Sigmoid colon (tissue), 7 donors: ENCODE measurements around the gene MUC16. TPM values are rescaled to one million over a fixed set of nuclear protein-coding genes. Genes with fewer than 3 reads are reported as not detected.

ENCODE experiments used
- DNase-seq: peaks from one replicate; pipeline ENCODE4 v3.0.0-alpha.2; 2019
- H3K27ac ChIP-seq, 4 donors: fragments of 200-600 bp; sonication (generic); one replicate each; pipeline ENCODE4 v1.5.1; 2016 to 2019; ENCODE audit warnings: mild to moderate bottlenecking in 1 of 4
- H3K27me3 ChIP-seq, 3 donors: fragments of 200-600 bp; sonication (generic); one replicate each; pipeline ENCODE4 v1.5.1; 2019; ENCODE audit warnings: mild to moderate bottlenecking in 1 of 3
- H3K36me3 ChIP-seq, 4 donors: fragments of 200-600 bp; sonication (generic); one replicate each; pipeline ENCODE4 v1.5.1; 2016 to 2019
- H3K4me1 ChIP-seq, 4 donors: fragments of 200-600 bp; sonication (generic); one replicate each; pipeline ENCODE4 v1.5.1; 2017 to 2019
- H3K4me3 ChIP-seq, 4 donors: fragments of 200-600 bp; sonication (generic); one replicate each; pipeline ENCODE4 v1.5.1; 2017 to 2019; ENCODE audit warnings: mild to moderate bottlenecking in 2 of 4, moderate library complexity in 1 of 4
- H3K9me3 ChIP-seq, 4 donors: fragments of 200-600 bp in 3 of 4; sonication (generic) in 3 of 4; one replicate each; pipeline versions ENCODE4 v1.5.1 to v1.6.1; 2013 to 2019
- CTCF ChIP-seq, 4 experiments: fragments of 450-650 bp in 3 of 4; fragments of 200-600 bp in 1 of 4; IDR thresholded peaks; one replicate each; pipeline ENCODE4 v1.5.1; 2016 to 2019; ENCODE audit warnings: antibody characterized with exemption in 4 of 4, mild to moderate bottlenecking in 3 of 4, moderate library complexity in 2 of 4
- EP300 ChIP-seq, 4 donors: sonication (generic); formaldehyde crosslinking; IDR thresholded peaks; one replicate each; pipeline ENCODE4 v1.6.1; 2017; ENCODE audit warnings: antibody characterized with exemption in 4 of 4
- POLR2A ChIP-seq, 2 donors: fragments of 450-650 bp; IDR thresholded peaks; one replicate each; pipeline ENCODE4 v1.6.1; 2016; ENCODE audit warnings: antibody characterized with exemption in 2 of 2, mild to moderate bottlenecking in 2 of 2, moderate library complexity in 2 of 2
- POLR2AphosphoS5 ChIP-seq, 4 donors: sonication (generic); formaldehyde crosslinking; IDR thresholded peaks; one replicate each; pipeline ENCODE4 v1.6.1; 2017; ENCODE audit warnings: antibody characterized with exemption in 4 of 4
- WGBS, 2 donors: extraction: QIAGEN DNeasy Blood & Tissue Kit; methylation state at CpG; one replicate each; pipeline ENCODE4 v1.1.7; 2013; 5-methylcytosine and 5-hydroxymethylcytosine counted together
- intact Hi-C: fragments of 100-400 bp; cut with DNase I; formaldehyde crosslinking; loops from one replicate; pipeline ENCODE4 v1.15.1; 2023
- polyA plus RNA-seq, 3 donors: library from polyadenylated mRNA; stranded (reverse); fragments of 200-250 nt; gene quantifications; one replicate each; pipeline ENCODE4 v1.2.3, GENCODE V29; 2013
- total RNA-seq, 4 donors: library from RNA; depleted of rRNA; stranded (reverse); fragments of >200 nt; gene quantifications; one replicate each; pipeline ENCODE4 v1.1.0, GENCODE V29; 2016
- donor health status: healthy with polysubstance abuse.
- donor health status: Bipolar disorder and iron deficiency.
- donor health status: healthy.

Gene MUC16
- total and polyA plus RNA-seq, 7 donors, result under 0.01 TPM; not detected in 5

- TF ChIP-seq POLR2AphosphoS5 (IDR thresholded peaks at IDR 0.05) (no peak), CTCF (IDR thresholded peaks at IDR 0.05) (no peak), POLR2A (IDR thresholded peaks at IDR 0.05) (no peak), EP300 (IDR thresholded peaks at IDR 0.05) (no peak)
- DNase-seq, result no peak
Observed at GRCh38 chr19:8973501-8974091, 36.6 kb downstream of the MUC16 start.

GRCh38 chr19:8965887-8966286, 44.3 kb downstream of the MUC16 start:
- 28 to 77% methylated on average over 4 of the region's 4 CpGs for WGBS, 2 donors
- intact Hi-C loops, result no loop called here
- no peaks in the 10 kb centered on the region for H3K36me3 ChIP-seq
- H3K27me3 ChIP-seq, result no peaks in the 10 kb centered on the region
- H3K27ac ChIP-seq, result no peak overlapping the region
- TF ChIP-seq POLR2AphosphoS5 (IDR thresholded peaks at IDR 0.05) (no peak), EP300 (IDR thresholded peaks at IDR 0.05) (no peak), CTCF (IDR thresholded peaks at IDR 0.05) (no peak), POLR2A (IDR thresholded peaks at IDR 0.05) (no peak)
- H3K4me3 ChIP-seq, result no peak overlapping the region
- no peak for DNase-seq
- no peaks in the 10 kb centered on the region for H3K9me3 ChIP-seq
- no peaks in the 10 kb centered on the region for H3K4me1 ChIP-seq

More at GRCh38 chr19:8973501-8974091, 36.6 kb downstream of the MUC16 start:
- Histone ChIP-seq H3K27me3 (no peaks in the 10 kb centered on the region), H3K4me3 (no peak overlapping the region), H3K4me1 (no peaks in the 10 kb centered on the region), H3K9me3 (peaks cover 0 to 5% (median 0%) of the 10 kb centered on the region in 4 donors), H3K27ac (no peak overlapping the region), H3K36me3 (no peaks in the 10 kb centered on the region)
- 60 to 67% methylated on average over 5 of the region's 5 CpGs for WGBS, 2 donors
- intact Hi-C loops, result no loop called here

Other genes starting within 250 kb of the MUC16 start
- 10 to 100 TPM; 23.2 to 55.1 (median 36.6) TPM for gene ZNF558, start 178.1 kb downstream of the MUC16 start, total RNA-seq
- gene ZNF558, start 178.1 kb downstream of the MUC16 start, polyA plus RNA-seq, result 10 to 100 TPM in 1 of 3 donors, 1 to 10 TPM in 2; 2.1 to 12.9 (median 2.4) TPM
- gene MBD3L1, start 178.0 kb downstream of the MUC16 start, total RNA-seq, result not detected
- not detected for gene MBD3L1, start 178.0 kb downstream of the MUC16 start, polyA plus RNA-seq
- gene OR1M1, start 76.7 kb upstream of the MUC16 start, total RNA-seq, result not detected
- gene OR1M1, start 76.7 kb upstream of the MUC16 start, polyA plus RNA-seq, result not detected
- not detected for gene OR7G2, start 97.1 kb upstream of the MUC16 start, total RNA-seq
- not detected for gene OR7G2, start 97.1 kb upstream of the MUC16 start, polyA plus RNA-seq
- gene OR7G1, start 105.4 kb upstream of the MUC16 start, total RNA-seq, result not detected
- gene OR7G1, start 105.4 kb upstream of the MUC16 start, polyA plus RNA-seq, result not detected
- not detected for gene OR7G3, start 116.5 kb upstream of the MUC16 start, total RNA-seq
- not detected for gene OR7G3, start 116.5 kb upstream of the MUC16 start, polyA plus RNA-seq
- gene ZNF317, start 130.0 kb upstream of the MUC16 start, total RNA-seq, result 10 to 100 TPM; 11.4 to 20.8 (median 17.4) TPM
- gene ZNF317, start 130.0 kb upstream of the MUC16 start, polyA plus RNA-seq, result 10 to 100 TPM; 12.6 to 24.5 (median 16.3) TPM
- gene OR7D2, start 168.6 kb upstream of the MUC16 start, total RNA-seq, result not detected
- under 1 TPM in 1 of 3 donors, not detected in 2; 0.01 TPM for gene OR7D2, start 168.6 kb upstream of the MUC16 start, polyA plus RNA-seq
- gene OR7D4, start 209.2 kb upstream of the MUC16 start, total RNA-seq, result not detected
- gene OR7D4, start 209.2 kb upstream of the MUC16 start, polyA plus RNA-seq, result not detected
- gene OR7E24, start 240.5 kb upstream of the MUC16 start, total RNA-seq, result not detected
- not detected for gene OR7E24, start 240.5 kb upstream of the MUC16 start, polyA plus RNA-seq